ENCODE data around the gene RFX1.

The RFX1 gene

DNA sequence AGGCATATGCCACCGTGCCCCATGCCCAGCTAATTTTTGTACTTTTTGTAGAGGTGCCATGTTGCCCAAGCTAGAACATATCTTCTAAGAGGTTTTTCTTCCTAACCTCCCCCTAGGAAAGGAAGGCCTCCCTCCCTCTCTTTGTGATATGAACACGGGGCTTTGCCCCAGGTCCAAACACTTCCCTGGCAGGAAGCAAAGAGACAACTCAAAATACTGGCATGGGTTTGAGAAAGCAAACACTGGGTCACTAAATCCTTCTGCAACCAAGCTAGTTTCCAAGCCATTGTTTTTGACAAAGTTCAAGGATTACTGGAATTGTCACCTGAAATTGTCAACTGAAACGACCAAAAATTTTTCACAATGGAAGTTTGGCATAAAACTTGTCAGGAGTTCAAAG, 91.3 kb downstream of the RFX1 start:
- Histone ChIP-seq H2AFZ (no peak overlapping the region), H3K9me3 (ENCODE audit: control insufficient read depth, low read length) (no peaks in the 10 kb centered on the region), H3K4me3 (ENCODE audit: low read depth, low read length) (no peak overlapping the region), H3K27ac (no peak overlapping the region), H3K79me2 (no peaks in the 10 kb centered on the region), H3K27me3 (ENCODE audit: control insufficient read depth, insufficient read depth, low read length) (no peaks in the 10 kb centered on the region), H3K9ac (no peak overlapping the region), H3K4me1 (no peaks in the 10 kb centered on the region), H3K36me3 (ENCODE audit: control insufficient read depth, insufficient read depth, low read length) (no peaks in the 10 kb centered on the region), H3K4me2 (ENCODE audit: low read length) (no peak overlapping the region)
- TF ChIP-seq, protein P1, sequence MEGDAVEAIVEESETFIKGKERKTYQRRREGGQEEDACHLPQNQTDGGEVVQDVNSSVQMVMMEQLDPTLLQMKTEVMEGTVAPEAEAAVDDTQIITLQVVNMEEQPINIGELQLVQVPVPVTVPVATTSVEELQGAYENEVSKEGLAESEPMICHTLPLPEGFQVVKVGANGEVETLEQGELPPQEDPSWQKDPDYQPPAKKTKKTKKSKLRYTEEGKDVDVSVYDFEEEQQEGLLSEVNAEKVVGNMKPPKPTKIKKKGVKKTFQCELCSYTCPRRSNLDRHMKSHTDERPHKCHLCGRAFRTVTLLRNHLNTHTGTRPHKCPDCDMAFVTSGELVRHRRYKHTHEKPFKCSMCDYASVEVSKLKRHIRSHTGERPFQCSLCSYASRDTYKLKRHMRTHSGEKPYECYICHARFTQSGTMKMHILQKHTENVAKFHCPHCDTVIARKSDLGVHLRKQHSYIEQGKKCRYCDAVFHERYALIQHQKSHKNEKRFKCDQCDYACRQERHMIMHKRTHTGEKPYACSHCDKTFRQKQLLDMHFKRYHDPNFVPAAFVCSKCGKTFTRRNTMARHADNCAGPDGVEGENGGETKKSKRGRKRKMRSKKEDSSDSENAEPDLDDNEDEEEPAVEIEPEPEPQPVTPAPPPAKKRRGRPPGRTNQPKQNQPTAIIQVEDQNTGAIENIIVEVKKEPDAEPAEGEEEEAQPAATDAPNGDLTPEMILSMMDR (IDR thresholded peaks at IDR 0.05) = no peak

DNA sequence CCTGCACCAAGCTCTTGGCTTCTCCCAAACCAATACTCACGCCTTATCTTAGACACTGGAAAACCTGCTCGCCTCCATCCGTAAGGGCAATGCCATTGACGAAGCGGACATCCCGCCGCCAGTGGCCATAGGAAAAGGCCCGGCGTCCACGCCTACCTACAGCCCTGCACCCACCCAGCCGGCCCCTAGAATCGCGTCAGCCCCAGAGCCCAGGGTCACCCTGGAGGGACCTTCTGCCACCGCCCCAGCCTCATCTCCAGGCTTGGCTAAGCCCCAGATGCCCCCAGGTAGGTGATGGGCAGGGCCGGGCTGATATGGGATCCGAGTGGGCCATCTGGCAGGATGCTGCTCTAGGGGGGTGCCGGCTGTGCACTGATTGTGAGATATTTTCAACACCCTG, 92.8 kb downstream of the RFX1 start:
- no peak overlapping the region for H3K4me3 ChIP-seq (ENCODE audit: low read depth, low read length)
- no peaks in the 10 kb centered on the region for H3K27me3 ChIP-seq (ENCODE audit: control insufficient read depth, insufficient read depth, low read length)
- H2AFZ ChIP-seq = no peak overlapping the region
- TF ChIP-seq, protein P1 (IDR thresholded peaks at IDR 0.05) = no peak
- H3K9ac ChIP-seq = no peak overlapping the region
- no peaks in the 10 kb centered on the region for H3K9me3 ChIP-seq (ENCODE audit: control insufficient read depth, low read length)
- no peak overlapping the region for H3K27ac ChIP-seq
- H3K36me3 ChIP-seq (ENCODE audit: control insufficient read depth, insufficient read depth, low read length) = no peaks in the 10 kb centered on the region
- no peaks in the 10 kb centered on the region for H3K79me2 ChIP-seq
- no peak overlapping the region for H3K4me2 ChIP-seq (ENCODE audit: low read length)
- no peaks in the 10 kb centered on the region for H3K4me1 ChIP-seq
